Mesenchymal stem cell (in vitro differentiated cells and primary cell): ENCODE measurements around the gene PIK3C2A.

Experiments
- DNase-seq: peaks from one replicate; pipeline ENCODE4 v3.0.0-alpha.2; 2013
- H2AFZ ChIP-seq: one replicate; pipeline ENCODE4 v1.6.1; 2013; ENCODE audit warnings: low read depth, mild to moderate bottlenecking, control low read depth, inconsistent platforms, low read length, moderate library complexity
- H2AK5ac ChIP-seq: 2 replicates; pipeline ENCODE4 v1.6.1; 2013; ENCODE audit warnings: low read length, moderate library complexity, mild to moderate bottlenecking, inconsistent platforms; ENCODE audit not compliant: severe bottlenecking
- H2BK120ac ChIP-seq: one replicate; pipeline ENCODE4 v1.6.1; 2013; ENCODE audit warnings: low read depth, mild to moderate bottlenecking, inconsistent platforms, low read length, moderate library complexity
- H2BK12ac ChIP-seq, 2 experiments: one replicate each; pipeline ENCODE4 v1.6.1; 2013; ENCODE audit warnings: inconsistent platforms in 2 of 2, low read length in 2 of 2, mild to moderate bottlenecking in 2 of 2, moderate library complexity in 2 of 2, control low read depth in 1 of 2
- H2BK15ac ChIP-seq: one replicate; pipeline ENCODE4 v1.6.1; 2013; ENCODE audit warnings: mild to moderate bottlenecking, low read depth, inconsistent platforms; ENCODE audit not compliant: poor library complexity, severe bottlenecking
- H2BK5ac ChIP-seq: 2 replicates; pipeline ENCODE4 v1.6.1; 2013; ENCODE audit warnings: low read depth, mild to moderate bottlenecking, low read length, control low read depth, inconsistent platforms; ENCODE audit not compliant: poor library complexity, severe bottlenecking
- H3K14ac ChIP-seq, 2 experiments: one replicate each; pipeline ENCODE4 v1.6.1; 2013; ENCODE audit warnings: inconsistent platforms in 2 of 2, low read length in 2 of 2, control low read depth in 1 of 2, mild to moderate bottlenecking in 1 of 2, moderate library complexity in 1 of 2
- H3K18ac ChIP-seq, 2 experiments: one replicate each; pipeline ENCODE4 v1.6.1; 2013; ENCODE audit warnings: inconsistent platforms in 2 of 2, low read length in 2 of 2, control low read depth in 1 of 2, low read depth in 1 of 2, mild to moderate bottlenecking in 1 of 2
- H3K23ac ChIP-seq, 2 experiments: one replicate each; pipeline ENCODE4 v1.6.1; 2013; ENCODE audit warnings: inconsistent platforms in 2 of 2, low read length in 2 of 2, mild to moderate bottlenecking in 2 of 2, moderate library complexity in 2 of 2, control low read depth in 1 of 2
- H3K27ac ChIP-seq: 2 replicates; pipeline ENCODE4 v1.5.1; 2013; ENCODE audit warnings: mild to moderate bottlenecking, moderate library complexity, low read length, control low read depth, inconsistent platforms; ENCODE audit not compliant: poor library complexity, severe bottlenecking
- H3K27me3 ChIP-seq, 2 experiments: 2 replicates each; pipeline versions ENCODE4 v1.6.1 to v1.7.0; 2013; ENCODE audit warnings: low read length in 2 of 2, mild to moderate bottlenecking in 2 of 2, moderate library complexity in 2 of 2, control low read depth in 1 of 2, inconsistent platforms in 1 of 2; ENCODE audit not compliant: control insufficient read depth in 1 of 2, insufficient read depth in 1 of 2
- H3K36me3 ChIP-seq, 2 experiments: 2 replicates each; pipeline versions ENCODE4 v1.6.1 to v1.7.0; 2013; ENCODE audit warnings: low read length in 2 of 2, control low read depth in 1 of 2, inconsistent platforms in 1 of 2, low read depth in 1 of 2, mild to moderate bottlenecking in 1 of 2; ENCODE audit not compliant: insufficient read depth in 2 of 2, control insufficient read depth in 1 of 2
- H3K4ac ChIP-seq, 2 experiments: one replicate each; pipeline ENCODE4 v1.6.1; 2013; ENCODE audit warnings: inconsistent platforms in 2 of 2, low read length in 2 of 2, mild to moderate bottlenecking in 2 of 2, moderate library complexity in 2 of 2, control low read depth in 1 of 2, low read depth in 1 of 2
- H3K4me1 ChIP-seq: 2 replicates; pipeline ENCODE4 v1.6.1; 2013; ENCODE audit warnings: low read depth, low read length, control low read depth; ENCODE audit not compliant: control insufficient read depth, insufficient read depth
- H3K4me2 ChIP-seq: 2 replicates; pipeline ENCODE4 v1.6.1; 2013; ENCODE audit warnings: low read length, mild to moderate bottlenecking, inconsistent platforms; ENCODE audit not compliant: poor library complexity, severe bottlenecking
- H3K4me3 ChIP-seq, 2 experiments: 2 replicates each; pipeline versions ENCODE4 v1.5.1 to v1.7.0; 2013; ENCODE audit warnings: low read length in 2 of 2, mild to moderate bottlenecking in 2 of 2, control low read depth in 1 of 2, low read depth in 1 of 2; ENCODE audit not compliant: insufficient read depth in 1 of 2
- H3K79me1 ChIP-seq: replicated peaks from 2 replicates; pipeline ENCODE4 v1.6.1; 2013; ENCODE audit warnings: mild to moderate bottlenecking, control low read depth, low read length, inconsistent platforms; ENCODE audit not compliant: poor library complexity, severe bottlenecking
- H3K9ac ChIP-seq: 2 replicates; pipeline ENCODE4 v1.7.0; 2013; ENCODE audit warnings: mild to moderate bottlenecking, low read length, moderate library complexity
- H3K9me3 ChIP-seq: 2 replicates; pipeline ENCODE4 v1.7.0; 2013; ENCODE audit warnings: mild to moderate bottlenecking, low read length; ENCODE audit not compliant: control insufficient read depth
- H4K8ac ChIP-seq: one replicate; pipeline ENCODE4 v1.6.1; 2013; ENCODE audit warnings: inconsistent platforms, mild to moderate bottlenecking, low read length, moderate library complexity
- H4K91ac ChIP-seq: one replicate; pipeline ENCODE4 v1.6.1; 2013; ENCODE audit warnings: mild to moderate bottlenecking, low read length, inconsistent platforms
- WGBS: methylation state at CpG from one replicate; pipeline ENCODE4 v1.1.7; 2013; ENCODE audit warnings: mixed read lengths; 5-methylcytosine and 5-hydroxymethylcytosine counted together

PIK3C2A gene

DNA sequence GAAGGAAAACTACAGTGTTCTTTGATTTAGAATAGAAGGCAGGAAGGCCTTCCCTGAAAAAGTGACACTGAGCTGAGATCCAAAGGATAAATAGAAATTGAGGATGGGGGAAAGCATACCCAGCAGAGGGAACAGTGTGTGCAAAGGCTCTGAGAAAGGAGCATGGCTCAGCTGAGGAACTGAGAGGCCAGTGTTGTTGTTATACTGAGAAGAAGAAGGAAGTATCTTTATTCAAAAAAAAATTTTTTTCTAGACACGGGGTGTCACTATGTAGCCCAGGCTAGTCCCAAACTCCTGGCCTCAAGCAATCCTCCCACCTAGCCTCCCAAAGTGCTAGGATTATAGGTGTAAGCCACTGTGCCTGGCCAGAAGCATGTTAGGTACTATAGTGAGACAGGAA is 3.5 kb upstream of the PIK3C2A start:
- H3K18ac ChIP-seq: no peak overlapping the region
- no peak overlapping the region for H2BK15ac ChIP-seq
- no peak overlapping the region for H3K4me2 ChIP-seq
- H3K9me3 ChIP-seq: peaks cover 5% of the 10 kb centered on the region
- no peak overlapping the region for H3K4ac ChIP-seq
- H2BK12ac ChIP-seq: no peak overlapping the region
- H4K91ac ChIP-seq: no peak overlapping the region
- no peak overlapping the region for H2AK5ac ChIP-seq
- no peak overlapping the region for H4K8ac ChIP-seq
- no peaks in the 10 kb centered on the region for H3K4me1 ChIP-seq
- H3K14ac ChIP-seq: no peak overlapping the region
- no peak overlapping the region for H3K23ac ChIP-seq
- no peak for DNase-seq
- no CpG with 5 or more reads among the region's 1 CpG for WGBS
- no peak overlapping the region for H3K9ac ChIP-seq
- H3K36me3 ChIP-seq: no peaks in the 10 kb centered on the region
- H2BK120ac ChIP-seq: no peak overlapping the region
- H3K27ac ChIP-seq: no peak overlapping the region
- H2AFZ ChIP-seq: no peak overlapping the region
- no peak overlapping the region for H3K4me3 ChIP-seq
- H3K27me3 ChIP-seq: no peaks in the 10 kb centered on the region
- H2BK5ac ChIP-seq: no peak overlapping the region
- H3K79me1 ChIP-seq: no peaks in the 10 kb centered on the region

GRCh38 chr11:17209939-17210245 is 2.1 kb upstream of the PIK3C2A start:
- H3K9me3 ChIP-seq: peaks cover 5% of the 10 kb centered on the region
- H3K18ac ChIP-seq: peak overlapping the region in 1 of 2 experiments; percentile 21
- H3K27me3 ChIP-seq: no peaks in the 10 kb centered on the region
- WGBS: 67% methylated on average over 1 of the region's 1 CpG
- H2AFZ ChIP-seq: no peak overlapping the region
- no peaks in the 10 kb centered on the region for H3K4me1 ChIP-seq
- peak; percentile 10 for DNase-seq
- H3K23ac ChIP-seq: no peak overlapping the region
- H3K4me2 ChIP-seq: no peak overlapping the region
- peak overlapping the region; percentile 77 for H3K9ac ChIP-seq
- H4K8ac ChIP-seq: peak overlapping the region; percentile 37
- no peaks in the 10 kb centered on the region for H3K36me3 ChIP-seq
- no peak overlapping the region for H2BK12ac ChIP-seq
- H2BK5ac ChIP-seq: no peak overlapping the region
- H3K4ac ChIP-seq: no peak overlapping the region
- no peaks in the 10 kb centered on the region for H3K79me1 ChIP-seq
- no peak overlapping the region for H3K4me3 ChIP-seq
- no peak overlapping the region for H2BK120ac ChIP-seq
- H4K91ac ChIP-seq: no peak overlapping the region
- no peak overlapping the region for H2AK5ac ChIP-seq
- H3K27ac ChIP-seq: no peak overlapping the region
- no peak overlapping the region for H3K14ac ChIP-seq
- no peak overlapping the region for H2BK15ac ChIP-seq

GRCh38 chr11:17208257-17208999 is 642 bp upstream of the PIK3C2A start:
- Histone ChIP-seq H3K9ac (peak overlapping the region; percentile 95), H2AK5ac (no peak overlapping the region), H3K4me3 (peak overlapping the region; percentile 87 to 92), H2BK15ac (peak overlapping the region; percentile 73), H3K27ac (peak overlapping the region; percentile 88), H3K4ac (peak overlapping the region; percentile 77 to 88), H3K23ac (peak overlapping the region in 1 of 2 experiments; percentile 1), H4K91ac (peak overlapping the region; percentile 81), H3K79me1 (peaks cover 4% of the 10 kb centered on the region), H3K36me3 (peaks cover 0 to 7% of the 10 kb centered on the region in 2 experiments), H2BK120ac (peak overlapping the region; percentile 89), H3K9me3 (no peaks in the 10 kb centered on the region), H2AFZ (no peak overlapping the region), H3K4me2 (peak overlapping the region; percentile 97), H3K14ac (peak overlapping the region in 1 of 2 experiments; percentile 55), H3K18ac (peak overlapping the region; percentile 73 to 96), H4K8ac (peak overlapping the region; percentile 29), H2BK12ac (peak overlapping the region in 1 of 2 experiments; percentile 2), H3K27me3 (no peaks in the 10 kb centered on the region), H2BK5ac (no peak overlapping the region), H3K4me1 (no peaks in the 10 kb centered on the region)
- WGBS: 17% methylated on average over 6 of the region's 26 CpGs
- peak; percentile 78 for DNase-seq

DNA sequence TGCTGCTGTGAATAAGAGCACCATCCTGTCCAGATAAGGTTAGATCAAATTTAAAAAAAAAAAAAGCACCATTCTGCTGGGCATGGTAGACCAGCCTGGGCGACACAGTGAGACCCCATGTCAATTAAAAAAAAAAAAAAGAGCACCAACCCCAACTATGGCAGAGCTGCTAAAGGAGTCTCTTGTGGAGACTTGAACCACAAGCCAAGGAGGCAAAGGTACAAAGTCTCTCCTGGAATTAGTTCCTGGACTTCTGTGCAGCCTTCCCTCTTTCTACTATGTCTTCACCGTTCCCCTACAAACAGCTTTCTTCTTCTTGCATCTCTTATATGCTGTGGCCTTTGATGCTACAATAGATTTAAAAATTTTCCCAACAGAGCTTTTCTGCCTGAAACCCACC is 1.3 kb downstream of the PIK3C2A start:
- Histone ChIP-seq H2BK12ac (no peak overlapping the region), H3K27me3 (no peaks in the 10 kb centered on the region), H3K4me3 (peak overlapping the region in 1 of 2 experiments; percentile 87), H2BK15ac (no peak overlapping the region), H3K14ac (no peak overlapping the region), H3K4me2 (peak overlapping the region; percentile 97), H3K18ac (no peak overlapping the region), H3K4me1 (no peaks in the 10 kb centered on the region), H4K91ac (no peak overlapping the region), H3K9ac (peak overlapping the region; percentile 95), H2AK5ac (no peak overlapping the region), H3K9me3 (no peaks in the 10 kb centered on the region), H3K36me3 (peaks cover 0 to 14% of the 10 kb centered on the region in 2 experiments), H3K79me1 (peaks cover 4% of the 10 kb centered on the region), H3K27ac (no peak overlapping the region), H2BK5ac (no peak overlapping the region), H3K4ac (no peak overlapping the region), H2BK120ac (no peak overlapping the region), H3K23ac (no peak overlapping the region), H4K8ac (no peak overlapping the region), H2AFZ (no peak overlapping the region)
- DNase-seq: no peak
- 48% methylated on average over 2 of the region's 2 CpGs for WGBS
